OCI-LY1 (cell line): ENCODE results near the gene PRAF2.
A peak's percentile ranks its signal among the peaks of the same experiment; 100 is the strongest.

Source experiments
- H2AFZ ChIP-seq: fragments of 200-600 bp; sonication (generic), shearing (Covaris generic); 2 replicates; pipeline ENCODE4 v1.6.0; 2014; ENCODE audit warnings: antibody characterized with exemption, mild to moderate bottlenecking, low read length
- H3F3A ChIP-seq: fragments of 200-600 bp; sonication (generic), shearing (Covaris generic); 2 replicates; pipeline ENCODE4 v1.6.0; 2014; ENCODE audit warnings: mild to moderate bottlenecking, antibody characterized with exemption, low read length, moderate library complexity; ENCODE audit not compliant: insufficient read depth
- H3K27ac ChIP-seq: fragments of 200-600 bp; sonication (generic); 2 replicates; pipeline ENCODE4 v1.5.1; 2014; ENCODE audit warnings: low read length, mixed run types, mild to moderate bottlenecking, low read depth; ENCODE audit not compliant: poor library complexity, severe bottlenecking
- H3K27me3 ChIP-seq: fragments of 200-600 bp; sonication (generic); 2 replicates; pipeline ENCODE4 v1.6.0; 2014; ENCODE audit warnings: antibody characterized with exemption, mild to moderate bottlenecking, low read length, moderate library complexity; ENCODE audit not compliant: insufficient read depth
- H3K36me3 ChIP-seq: fragments of 200-600 bp; sonication (generic); 2 replicates; pipeline ENCODE4 v1.6.1; 2014; ENCODE audit warnings: mild to moderate bottlenecking, antibody characterized with exemption, low read length, moderate library complexity, mixed read lengths; ENCODE audit not compliant: insufficient read depth
- H3K4me1 ChIP-seq: fragments of 200-600 bp; sonication (generic); 2 replicates; pipeline ENCODE4 v1.5.1; 2014; ENCODE audit warnings: mild to moderate bottlenecking, low read length, moderate library complexity; ENCODE audit not compliant: insufficient read depth, severe bottlenecking
- H3K4me2 ChIP-seq: fragments of 200-600 bp; sonication (generic), shearing (Covaris generic); 2 replicates; pipeline ENCODE4 v1.6.1; 2014; ENCODE audit warnings: low read length
- H3K4me3 ChIP-seq: fragments of 200-600 bp; sonication (generic); 2 replicates; pipeline ENCODE4 v1.5.1; 2014; ENCODE audit warnings: low read length, low read depth, mild to moderate bottlenecking, mixed read lengths; ENCODE audit not compliant: poor library complexity, severe bottlenecking
- H3K79me2 ChIP-seq: fragments of 200-600 bp; shearing (Covaris generic); 2 replicates; pipeline ENCODE4 v1.6.1; 2016; ENCODE audit warnings: mixed run types, low read length, mixed read lengths; ENCODE audit not compliant: insufficient read depth
- H3K9ac ChIP-seq: fragments of 200-600 bp; sonication (generic), shearing (Covaris generic); 2 replicates; pipeline ENCODE4 v1.6.1; 2014; ENCODE audit warnings: mild to moderate bottlenecking, low read length, mixed read lengths
- H3K9me2 ChIP-seq: fragments of 200-600 bp; sonication (generic), shearing (Covaris generic); 2 replicates; pipeline ENCODE4 v1.6.1; 2014; ENCODE audit warnings: low read depth, mild to moderate bottlenecking, low read length, mixed read lengths
- H3K9me3 ChIP-seq: fragments of 200-600 bp; shearing (Covaris generic); 2 replicates; pipeline ENCODE4 v1.6.1; 2014; ENCODE audit warnings: low read length, mixed read lengths
- H4K20me1 ChIP-seq: fragments of 200-600 bp; sonication (generic), shearing (Covaris generic); 2 replicates; pipeline ENCODE4 v1.6.0; 2016; ENCODE audit warnings: mild to moderate bottlenecking, low read length; ENCODE audit not compliant: insufficient read depth
- CTCF ChIP-seq: fragments of 200-600 bp; sonication (generic), shearing (Covaris generic); IDR thresholded peaks from 2 replicates; pipeline ENCODE4 v1.5.1; 2017; ENCODE audit warnings: mild to moderate bottlenecking, antibody characterized with exemption, low read length, moderate library complexity, mixed read lengths
- EZH2 ChIP-seq: fragments of 200-600 bp; sonication (generic), shearing (Covaris generic); IDR thresholded peaks from 2 replicates; pipeline ENCODE4 v1.8.0; 2017; ENCODE audit warnings: borderline replicate concordance, mixed run types, mild to moderate bottlenecking, antibody characterized with exemption, low read length, moderate library complexity, mixed read lengths

PRAF2 gene

GRCh38 chrX:49072712-49073095, 1.1 kb downstream of the PRAF2 start:
- no peak overlapping the region for H3K27ac ChIP-seq
- no peak overlapping the region for H2AFZ ChIP-seq
- H3K27me3 ChIP-seq = no peaks in the 10 kb centered on the region
- H3K4me2 ChIP-seq = peak overlapping the region; percentile 86
- H3K4me3 ChIP-seq = peak overlapping the region; percentile 97
- H3K4me1 ChIP-seq = peaks cover 17% of the 10 kb centered on the region
- peaks cover 8% of the 10 kb centered on the region; the same call in 1 of the 2 replicates for H3K36me3 ChIP-seq
- H3K79me2 ChIP-seq = no peaks in the 10 kb centered on the region; the same call in 1 of the 2 replicates
- H3F3A ChIP-seq = no peaks in the 10 kb centered on the region
- no peak for TF ChIP-seq CTCF
- no peak for TF ChIP-seq EZH2
- no peaks in the 10 kb centered on the region for H3K9me2 ChIP-seq
- no peaks in the 10 kb centered on the region for H4K20me1 ChIP-seq
- H3K9me3 ChIP-seq = no peaks in the 10 kb centered on the region
- H3K9ac ChIP-seq = peak overlapping the region; percentile 92; the same call in 1 of the 2 replicates

- no peak overlapping the region for H3K9ac ChIP-seq
- H3K4me2 ChIP-seq = no peak overlapping the region
Observed at GRCh38 chrX:49071877-49072711, 1.7 kb downstream of the PRAF2 start.

GRCh38 chrX:49070988-49071387, 2.8 kb downstream of the PRAF2 start:
- Histone ChIP-seq H3K79me2 (no peaks in the 10 kb centered on the region; the same call in 1 of the 2 replicates), H3K9ac (no peak overlapping the region)

More at GRCh38 chrX:49071877-49072711, 1.7 kb downstream of the PRAF2 start:
- no peak for TF ChIP-seq EZH2
- no peak for TF ChIP-seq CTCF
- H3K4me1 ChIP-seq = peaks cover 17% of the 10 kb centered on the region
- H3F3A ChIP-seq = no peaks in the 10 kb centered on the region
- H3K9me3 ChIP-seq = no peaks in the 10 kb centered on the region
- no peaks in the 10 kb centered on the region for H4K20me1 ChIP-seq
- H3K79me2 ChIP-seq = no peaks in the 10 kb centered on the region; the same call in 1 of the 2 replicates
- H3K36me3 ChIP-seq = peaks cover 3% of the 10 kb centered on the region; the same call in 1 of the 2 replicates
- H3K9me2 ChIP-seq = no peaks in the 10 kb centered on the region
- no peak overlapping the region for H3K4me3 ChIP-seq
- no peaks in the 10 kb centered on the region for H3K27me3 ChIP-seq
- no peak overlapping the region for H3K27ac ChIP-seq
- H2AFZ ChIP-seq = no peak overlapping the region

More at GRCh38 chrX:49070988-49071387, 2.8 kb downstream of the PRAF2 start:
- Histone ChIP-seq H3K36me3 (0 out of 2 replicates have a peak, but pooled peaks cover 3% of the 10 kb centered on the region), H3K4me1 (peaks cover 17% of the 10 kb centered on the region), H4K20me1 (no peaks in the 10 kb centered on the region), H3K27me3 (no peaks in the 10 kb centered on the region), H3K9me3 (no peaks in the 10 kb centered on the region), H3K27ac (no peak overlapping the region), H3K4me3 (no peak overlapping the region), H3K9me2 (no peaks in the 10 kb centered on the region), H3K4me2 (no peak overlapping the region), H2AFZ (no peak overlapping the region), H3F3A (no peaks in the 10 kb centered on the region)
- TF ChIP-seq CTCF = no peak
